HEK293 (cell line): Measurements from ENCODE around the gene KRT222.

Experiments
- CTCF ChIA-PET: fragments of 350-600 bp; formaldehyde crosslinking; extraction: SDS; loops from one replicate; lab custom pipeline; 2021; ENCODE audit warnings: antibody characterized with exemption; lab: Yijun Ruan, JAX
- POLR2A ChIA-PET: fragments of 300-600 bp; formaldehyde crosslinking; extraction: SDS; loops from one replicate; lab custom pipeline; 2020; ENCODE audit warnings: antibody characterized with exemption, inconsistent platforms; lab: Yijun Ruan, JAX
- H3K27ac ChIP-seq: fragments of 200-500 bp; sonication (Bioruptor generic); 2 replicates; pipeline ENCODE4 v1.5.1; 2014; ENCODE audit warnings: low read depth, low read length, control low read depth, inconsistent platforms; ENCODE audit errors: extremely low read depth
- H3K36me3 ChIP-seq, 2 experiments: fragments of 200-500 bp in 1 of 2; sonication (Bioruptor generic) in 1 of 2; 1 replicate in 1 of 2; 2 replicates in 1 of 2; pipeline ENCODE4 v1.5.1; 2014 to 2017; ENCODE audit warnings: inconsistent platforms in 2 of 2, low read length in 2 of 2; ENCODE audit not compliant: control insufficient read depth in 2 of 2, insufficient read depth in 1 of 2
- H3K4me1 ChIP-seq: fragments of 200-500 bp; sonication (Bioruptor generic); 2 replicates; pipeline ENCODE4 v1.5.1; 2014; ENCODE audit warnings: mild to moderate bottlenecking, low read length, inconsistent platforms; ENCODE audit not compliant: control insufficient read depth, insufficient read depth
- H3K4me3 ChIP-seq: 2 replicates; pipeline ENCODE4 v1.5.1; 2011; ENCODE audit warnings: low read depth, mild to moderate bottlenecking, control low read depth, low read length, moderate library complexity
- H3K9me3 ChIP-seq: fragments of 200-500 bp; sonication (Bioruptor generic); 2 replicates; pipeline ENCODE4 v1.5.1; 2014; ENCODE audit warnings: low read depth, low read length, inconsistent platforms; ENCODE audit not compliant: control insufficient read depth, insufficient read depth
- ATF2 ChIP-seq: fragments of 450-650 bp; formaldehyde crosslinking; IDR thresholded peaks from 2 replicates; pipeline ENCODE4 v1.5.1; 2016; ENCODE audit warnings: missing biosample characterization, missing genetic modification characterization, low read depth
- GLIS2 ChIP-seq: fragments of 450-650 bp; formaldehyde crosslinking; IDR thresholded peaks from 2 replicates; pipeline ENCODE4 v1.5.1; 2016; ENCODE audit warnings: missing biosample characterization, missing genetic modification characterization
- HOXC10 ChIP-seq: sonication (generic); formaldehyde crosslinking; IDR thresholded peaks from 2 replicates; pipeline ENCODE4 v1.8.1; 2023; ENCODE audit warnings: mild to moderate bottlenecking, missing genetic modification reagents
- KLF17 ChIP-seq: fragments of 450-650 bp; formaldehyde crosslinking; IDR thresholded peaks from 2 replicates; pipeline ENCODE4 v1.5.1; 2016; ENCODE audit warnings: missing biosample characterization, missing genetic modification characterization
- KLF8 ChIP-seq: fragments of 450-650 bp; formaldehyde crosslinking; IDR thresholded peaks from 2 replicates; pipeline ENCODE4 v1.5.1; 2016; ENCODE audit warnings: missing biosample characterization, missing genetic modification characterization
- ZBTB8A ChIP-seq: fragments of 450-650 bp; formaldehyde crosslinking; IDR thresholded peaks from 2 replicates; pipeline ENCODE4 v1.5.1; 2016; ENCODE audit warnings: missing biosample characterization, missing genetic modification characterization
- ZFP3 ChIP-seq: fragments of 450-650 bp; formaldehyde crosslinking; IDR thresholded peaks from 2 replicates; pipeline ENCODE4 v1.5.1; 2016; ENCODE audit warnings: low read depth, missing biosample characterization, missing genetic modification characterization
- ZFP69B ChIP-seq: fragments of 450-650 bp; formaldehyde crosslinking; IDR thresholded peaks from 2 replicates; pipeline ENCODE4 v1.5.1; 2016; ENCODE audit warnings: missing biosample characterization, missing genetic modification characterization
- ZNF10 ChIP-seq: fragments of 450-650 bp; formaldehyde crosslinking; IDR thresholded peaks from 2 replicates; pipeline ENCODE4 v1.5.1; 2017; ENCODE audit warnings: missing biosample characterization, missing genetic modification characterization
- ZNF513 ChIP-seq: fragments of 450-650 bp; IDR thresholded peaks from 2 replicates; pipeline ENCODE4 v1.5.1; 2018; ENCODE audit warnings: missing biosample characterization, missing genetic modification characterization
- ZNF514 ChIP-seq: fragments of 450-650 bp; formaldehyde crosslinking; IDR thresholded peaks from 2 replicates; pipeline ENCODE4 v1.5.1; 2016; ENCODE audit warnings: missing biosample characterization, missing genetic modification characterization
- ZNF76 ChIP-seq: fragments of 450-650 bp; formaldehyde crosslinking; IDR thresholded peaks from 2 replicates; pipeline ENCODE4; 2016; ENCODE audit warnings: low read depth, missing biosample characterization, missing genetic modification characterization, borderline replicate concordance
- ZNF785 ChIP-seq: fragments of 450-650 bp; formaldehyde crosslinking; IDR thresholded peaks from 2 replicates; pipeline ENCODE4 v1.5.1; 2016; ENCODE audit warnings: missing biosample characterization, missing genetic modification characterization
- ZNF792 ChIP-seq: fragments of 450-650 bp; formaldehyde crosslinking; IDR thresholded peaks from 2 replicates; pipeline ENCODE4 v1.5.1; 2016; ENCODE audit warnings: missing biosample characterization, missing genetic modification characterization
- ZSCAN18 ChIP-seq: fragments of 450-650 bp; formaldehyde crosslinking; IDR thresholded peaks from 2 replicates; pipeline ENCODE4 v1.5.1; 2016; ENCODE audit warnings: missing biosample characterization, missing genetic modification characterization
- TF ChIP-seq, protein P1 (sequence below): fragments of 450-650 bp; formaldehyde crosslinking; IDR thresholded peaks from 2 replicates; pipeline ENCODE4; 2016; ENCODE audit warnings: missing biosample characterization, missing genetic modification characterization
- TF ChIP-seq, protein P2 (sequence below): fragments of 450-650 bp; formaldehyde crosslinking; IDR thresholded peaks from 2 replicates; pipeline ENCODE4 v1.5.1; 2016; ENCODE audit warnings: missing biosample characterization, missing genetic modification characterization

The KRT222 gene

GRCh38 chr17:40646791-40647623 lies 18.0 kb downstream of the KRT222 start (continued):
- peak; percentile 10; the same call in 1 of the 2 replicates for TF ChIP-seq GLIS2 (tag by site-specific recombination)
- TF ChIP-seq, all 188 proteins: peak for 4

GRCh38 chr17:40645943-40646342 lies 19.0 kb downstream of the KRT222 start:
- H3K4me3 ChIP-seq, result no peak overlapping the region
- peaks cover 49% of the 10 kb centered on the region in 2 experiments for H3K36me3 ChIP-seq
- H3K4me1 ChIP-seq, result peaks cover 12% of the 10 kb centered on the region; the same call in 1 of the 2 replicates
- TF ChIP-seq ZBTB8A (no peak), ZNF76 (tag by site-specific recombination) (no peak)
- ChIA-PET CTCF (interaction anchor here (0.6 to 2.1 kb wide), 9 partner anchors 11 to 1022 kb away, joined by 3 to 5 read pairs (median 3); no protein-coding TSS in a partner anchor), POLR2A (interaction anchor here (0.7 to 2.1 kb wide), 3 partner anchors 21 to 1043 kb away, joined by 5 to 9 read pairs (median 5); partner anchors contain the start of gene EIF1)
- H3K9me3 ChIP-seq, result no peaks in the 10 kb centered on the region
- H3K27ac ChIP-seq, result no peak overlapping the region

GRCh38 chr17:40645291-40645690 lies 19.7 kb downstream of the KRT222 start:
- POLR2A ChIA-PET, result interaction anchor here (0.7 to 2.1 kb wide), 3 partner anchors 21 to 1044 kb away, joined by 5 to 9 read pairs (median 5); partner anchors contain the start of gene EIF1
- no peaks in the 10 kb centered on the region for H3K9me3 ChIP-seq
- H3K4me3 ChIP-seq, result no peak overlapping the region
- peaks cover 12% of the 10 kb centered on the region; the same call in 1 of the 2 replicates for H3K4me1 ChIP-seq
- CTCF ChIA-PET, result interaction anchor here (0.6 to 1.0 kb wide), 2 partner anchors 19 to 1022 kb away, joined by 3 to 6 read pairs; no protein-coding TSS in a partner anchor
- H3K27ac ChIP-seq, result no peak overlapping the region
- peaks cover 55 to 56% of the 10 kb centered on the region in 2 experiments for H3K36me3 ChIP-seq
- no peak for TF ChIP-seq ZNF513 (tag by site-specific recombination)
- TF ChIP-seq, all 188 proteins: peak for 0

- H3K4me3 ChIP-seq, result no peak overlapping the region
- no peaks in the 10 kb centered on the region for H3K9me3 ChIP-seq
- H3K36me3 ChIP-seq, result peaks cover 83 to 94% of the 10 kb centered on the region in 2 experiments
- ChIA-PET CTCF (interaction anchor here (0.6 to 1.0 kb wide), 3 partner anchors 14 to 261 kb away, joined by 3 to 4 read pairs (median 4); no protein-coding TSS in a partner anchor), POLR2A (no interaction called here)
- no peaks in the 10 kb centered on the region for H3K4me1 ChIP-seq
- TF ChIP-seq, protein P1, sequence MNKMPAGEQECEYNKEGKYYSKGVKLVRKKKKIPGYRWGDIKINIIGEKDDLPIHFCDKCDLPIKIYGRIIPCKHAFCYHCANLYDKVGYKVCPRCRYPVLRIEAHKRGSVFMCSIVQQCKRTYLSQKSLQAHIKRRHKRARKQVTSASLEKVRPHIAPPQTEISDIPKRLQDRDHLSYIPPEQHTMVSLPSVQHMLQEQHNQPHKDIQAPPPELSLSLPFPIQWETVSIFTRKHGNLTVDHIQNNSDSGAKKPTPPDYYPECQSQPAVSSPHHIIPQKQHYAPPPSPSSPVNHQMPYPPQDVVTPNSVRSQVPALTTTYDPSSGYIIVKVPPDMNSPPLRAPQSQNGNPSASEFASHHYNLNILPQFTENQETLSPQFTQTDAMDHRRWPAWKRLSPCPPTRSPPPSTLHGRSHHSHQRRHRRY, result no peak
- TF ChIP-seq KLF8 (tag by site-specific recombination) (no peak), ZNF514 (tag by site-specific recombination) (no peak), KLF17 (tag by site-specific recombination) (no peak), ATF2 (tag by site-specific recombination) (no peak), ZFP3 (tag by site-specific recombination) (no peak), ZFP69B (no peak), ZNF10 (tag by site-specific recombination) (no peak), ZNF792 (no peak), ZSCAN18 (no peak), HOXC10 (no peak), ZNF785 (tag by site-specific recombination) (no peak)
- TF ChIP-seq, protein P2, sequence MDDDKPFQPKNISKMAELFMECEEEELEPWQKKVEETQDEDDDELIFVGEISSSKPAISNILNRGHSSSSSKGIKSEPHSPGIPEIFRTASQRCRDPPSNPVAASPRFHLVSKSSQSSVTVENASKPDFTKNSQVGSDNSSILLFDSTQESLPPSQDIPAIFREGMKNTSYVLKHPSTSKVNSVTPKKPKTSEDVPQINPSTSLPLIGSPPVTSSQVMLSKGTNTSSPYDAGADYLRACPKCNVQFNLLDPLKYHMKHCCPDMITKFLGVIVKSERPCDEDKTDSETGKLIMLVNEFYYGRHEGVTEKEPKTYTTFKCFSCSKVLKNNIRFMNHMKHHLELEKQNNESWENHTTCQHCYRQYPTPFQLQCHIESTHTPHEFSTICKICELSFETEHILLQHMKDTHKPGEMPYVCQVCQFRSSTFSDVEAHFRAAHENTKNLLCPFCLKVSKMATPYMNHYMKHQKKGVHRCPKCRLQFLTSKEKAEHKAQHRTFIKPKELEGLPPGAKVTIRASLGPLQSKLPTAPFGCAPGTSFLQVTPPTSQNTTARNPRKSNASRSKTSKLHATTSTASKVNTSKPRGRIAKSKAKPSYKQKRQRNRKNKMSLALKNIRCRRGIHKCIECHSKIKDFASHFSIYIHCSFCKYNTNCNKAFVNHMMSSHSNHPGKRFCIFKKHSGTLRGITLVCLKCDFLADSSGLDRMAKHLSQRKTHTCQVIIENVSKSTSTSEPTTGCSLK, result no peak
- H3K27ac ChIP-seq, result no peak overlapping the region
Measured at GRCh38 chr17:40637931-40638330, 27.0 kb downstream of the KRT222 start.
